Uterus (tissue), 2 donors: Measurements from ENCODE around the gene LPAR1.

Source experiments
- CTCF ChIP-seq, 4 experiments: fragments of 200-600 bp in 2 of 4; fragments of 450-650 bp in 2 of 4; sonication (generic) in 2 of 4; IDR thresholded peaks; one replicate each; pipeline ENCODE4 v1.5.1; 2016 to 2019; ENCODE audit warnings: antibody characterized with exemption in 4 of 4, mild to moderate bottlenecking in 2 of 4, moderate library complexity in 1 of 4
- POLR2A ChIP-seq, 2 donors: fragments of 450-650 bp; IDR thresholded peaks; one replicate each; pipeline ENCODE4 v1.6.1; 2016; ENCODE audit warnings: antibody characterized with exemption in 2 of 2, mild to moderate bottlenecking in 1 of 2, moderate library complexity in 1 of 2

- TF ChIP-seq POLR2A (IDR thresholded peaks at IDR 0.05) = no peak
- TF ChIP-seq CTCF (IDR thresholded peaks at IDR 0.05) = no peak
These were observed 139.4 kb downstream of the LPAR1 start for GRCh38 chr9:110898866-110899265.
